Left colon (tissue), 2 donors: ENCODE data around the gene SLC12A7. TPM values are rescaled to one million over a fixed set of nuclear protein-coding genes. Genes with fewer than 3 reads are reported as not detected.
A peak's percentile ranks its signal among the peaks of the same experiment; 100 is the strongest.
"Not testable (repeated sequence)": the region's sequence is repeated elsewhere in the genome, so short reads cannot be mapped to it uniquely, and the experiment has no call there.

Experiments used
- ATAC-seq: fragments of 200-7000 bp; cut with Tn5 transposase; one replicate; pipeline ENCODE4 v1.9.1; 2020; ENCODE audit warnings: mild to moderate bottlenecking, moderate library complexity
- DNase-seq, 2 donors: peaks; one replicate each; pipeline ENCODE4 v3.0.0-alpha.2; 2020
- intact Hi-C, 2 donors: fragments of 100-400 bp; cut with DNase I in 1 of 2; cut with micrococcal nuclease in 1 of 2; formaldehyde crosslinking; loops; one replicate each; pipeline versions ENCODE4 v1.11.2 to v1.14.0; 2022; cut with DNase I, micrococcal nuclease
- total RNA-seq, 2 donors: library from RNA; stranded (reverse); fragmentation: NEBNext Ultra II Directional; extraction: Animal tissue kit (Norgen Biotek cat#: 25700); gene quantifications; one replicate each; pipeline ENCODE4 v1.2.1, GENCODE V29; 2021
- donor health status: DM: no; HTN: no; CAD: no.
- donor health status: DM: yes; HTN: yes; CAD: no.

The SLC12A7 gene
- total RNA-seq, 2 donors from 2014 or later, result 70.4 to 88.3 TPM

- ATAC-seq (no peak), DNase-seq (no peak)
- intact Hi-C loops, result no loop called here
These were observed 48.9 kb downstream of the SLC12A7 start for GRCh38 chr5:1062761-1063568.

- DNase-seq (no peak), ATAC-seq (no peak)
These were observed 49.9 kb downstream of the SLC12A7 start for GRCh38 chr5:1061916-1062315.

DNA sequence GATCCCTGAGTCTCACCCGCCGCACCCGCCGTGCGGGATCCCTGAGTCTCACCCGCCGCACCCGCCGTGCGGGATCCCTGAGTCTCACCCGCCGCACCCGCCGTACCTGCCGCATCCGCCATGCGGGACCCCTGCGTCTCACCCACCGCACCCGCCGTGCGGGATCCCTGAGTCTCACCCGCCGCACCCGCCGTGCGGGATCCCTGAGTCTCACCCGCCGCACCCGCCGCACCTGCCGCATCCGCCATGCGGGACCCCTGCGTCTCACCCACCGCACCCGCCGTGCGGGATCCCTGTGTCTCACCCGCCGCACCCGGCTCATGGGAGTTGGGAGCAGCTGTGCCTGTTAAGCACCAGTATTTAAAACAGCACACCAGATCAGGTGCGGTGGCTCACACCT, 50.6 kb downstream of the SLC12A7 start:
- ATAC-seq, intact Hi-C loops, DNase-seq: not testable (repeated sequence)

More at GRCh38 chr5:1061916-1062315, 49.9 kb downstream of the SLC12A7 start:
- intact Hi-C loops, result no loop called here

GRCh38 chr5:1060535-1060981, 51.3 kb downstream of the SLC12A7 start:
- intact Hi-C loops, result no loop called here
- ATAC-seq (no peak), DNase-seq (no peak)

DNA sequence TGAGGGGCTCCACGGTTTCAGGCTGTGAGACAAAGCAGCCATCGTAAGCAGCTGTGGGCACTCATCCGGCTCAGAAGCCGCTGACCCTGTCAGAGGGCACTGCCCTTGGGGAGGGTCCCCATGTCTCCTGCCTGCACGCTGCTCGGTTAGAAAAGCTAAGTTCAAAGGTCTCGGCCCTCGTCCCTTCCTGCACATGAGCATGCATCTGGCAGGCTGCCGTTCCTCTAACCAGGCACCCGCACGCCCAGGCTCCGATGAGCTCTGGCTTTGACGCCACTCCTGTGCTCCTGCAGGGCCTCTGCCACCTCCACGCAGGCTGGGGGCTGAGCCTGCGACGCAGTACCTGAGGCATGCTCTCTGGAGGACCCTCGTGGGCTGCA, 52.0 kb downstream of the SLC12A7 start:
- intact Hi-C loops, result no loop called here
- DNase-seq (no peak), ATAC-seq (no peak)

DNA sequence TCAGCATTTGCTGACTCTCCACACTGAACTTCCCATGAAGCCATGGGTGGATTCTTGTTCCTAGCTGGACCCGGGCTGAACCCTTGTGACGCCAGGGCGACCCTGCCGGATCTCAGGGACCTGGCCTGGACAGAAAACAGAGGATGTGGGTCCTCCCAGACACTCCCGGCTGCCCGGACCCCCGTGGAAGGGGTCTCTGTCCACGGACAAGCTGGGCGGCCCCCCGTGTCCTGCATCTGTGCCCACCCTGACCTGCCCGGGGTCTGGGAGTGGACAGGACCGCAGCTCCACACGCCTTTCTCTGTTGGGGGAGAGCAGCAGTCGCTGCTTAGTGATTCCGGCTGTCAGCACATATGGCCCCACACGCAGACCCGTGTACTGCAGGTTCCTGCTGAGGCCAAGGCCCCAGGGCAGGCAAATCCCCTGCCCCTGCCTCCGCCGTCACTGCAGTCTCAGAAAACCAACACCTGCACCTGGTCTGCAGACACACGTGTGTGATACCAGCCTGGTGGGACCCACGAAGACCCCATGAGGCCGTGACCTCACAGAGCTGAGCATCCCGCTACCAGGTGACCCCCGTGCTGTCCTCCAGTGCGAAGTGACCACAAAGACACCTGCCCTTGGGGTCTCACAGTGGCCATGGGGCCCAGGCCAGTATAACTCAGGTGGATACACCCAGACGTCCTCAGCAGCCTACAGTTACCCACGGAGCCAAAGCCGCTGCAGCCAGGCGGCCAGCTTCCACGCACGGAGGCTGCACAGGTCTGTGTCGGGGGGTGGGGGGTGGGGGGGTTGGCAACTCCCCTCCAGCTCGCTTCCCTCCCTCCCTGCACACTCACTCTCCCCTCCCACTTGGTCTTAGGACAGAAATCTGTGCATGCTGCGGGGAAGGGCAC, 52.6 kb downstream of the SLC12A7 start:
- no peak for DNase-seq
- no peak for ATAC-seq
- intact Hi-C loops, result no loop called here

GRCh38 chr5:1058083-1058945, 53.5 kb downstream of the SLC12A7 start:
- ATAC-seq (no peak), DNase-seq (no peak)
- intact Hi-C loops, result no loop called here

DNA sequence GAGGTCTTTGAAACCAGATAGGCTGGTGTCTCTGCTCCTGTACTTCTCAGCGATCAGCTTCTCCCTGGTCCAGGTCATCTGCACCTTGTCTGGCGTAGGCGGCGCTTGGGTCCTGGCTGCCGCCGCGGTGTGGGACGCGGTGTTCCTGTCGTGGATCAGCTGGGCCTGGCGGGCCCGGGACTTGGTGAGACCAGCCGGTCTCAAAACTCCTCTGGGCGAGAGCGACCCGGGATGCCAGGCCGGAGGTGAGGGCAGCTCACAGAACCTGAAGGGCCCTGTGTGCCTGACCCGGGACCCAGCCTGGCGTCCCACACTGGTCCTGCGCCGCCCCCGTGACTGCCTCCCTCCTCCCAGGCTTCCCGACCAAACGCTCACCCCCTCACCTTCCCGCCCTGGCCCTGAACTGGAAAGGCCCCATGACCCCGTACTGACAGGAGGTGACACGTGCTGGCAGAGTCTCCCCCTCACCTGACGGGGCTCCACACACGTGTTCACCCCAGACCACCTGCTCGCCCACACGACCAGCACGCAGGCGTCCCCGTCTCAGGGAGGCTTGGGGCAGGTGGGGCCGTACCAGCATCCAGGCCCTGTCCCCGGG, 54.3 kb downstream of the SLC12A7 start:
- ATAC-seq (no peak), DNase-seq (no peak)
- intact Hi-C loops, result no loop called here

GRCh38 chr5:1056611-1057484, 55.0 kb downstream of the SLC12A7 start:
- DNase-seq (no peak), ATAC-seq (no peak)
- intact Hi-C loops, result no loop called here

GRCh38 chr5:1055896-1056610, 55.8 kb downstream of the SLC12A7 start:
- intact Hi-C loops, result no loop called here
- ATAC-seq (no peak), DNase-seq (no peak)

GRCh38 chr5:1054799-1055775, 56.8 kb downstream of the SLC12A7 start:
- intact Hi-C loops, result no loop called here
- DNase-seq (no peak), ATAC-seq (no peak)

- DNase-seq, result no peak
- intact Hi-C loops, result no loop called here
- no peak for ATAC-seq
These were observed 57.7 kb downstream of the SLC12A7 start for GRCh38 chr5:1054018-1054798.

DNA sequence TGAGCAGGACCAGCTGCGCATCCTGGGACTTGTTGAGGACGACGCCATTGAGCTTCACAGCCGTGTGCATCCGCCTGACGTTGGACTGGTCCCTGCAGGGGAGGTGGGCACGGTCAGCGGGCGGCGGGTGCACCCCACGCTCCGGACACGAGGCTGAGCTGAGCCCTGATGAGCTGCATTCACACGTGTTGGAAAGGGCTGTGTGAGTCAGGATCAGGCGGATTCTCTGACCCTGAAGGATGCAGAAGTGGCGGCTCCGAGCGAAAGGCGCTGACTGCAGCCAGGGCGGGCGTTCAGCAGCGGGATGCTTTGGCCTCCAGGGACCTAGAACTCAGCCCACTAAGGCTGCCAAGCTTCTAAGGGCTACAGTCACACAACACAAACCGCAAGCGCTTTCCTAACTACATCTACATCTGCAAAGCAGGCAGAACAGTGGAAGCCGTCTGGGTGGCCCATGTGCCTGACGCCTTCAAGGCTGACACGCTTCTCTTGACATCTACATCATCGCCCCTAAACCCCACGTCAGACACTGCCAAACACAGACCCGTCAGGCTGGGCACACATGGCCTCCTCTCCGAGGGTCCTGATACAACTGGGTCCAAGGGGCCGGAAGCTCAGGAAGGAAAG, 58.4 kb downstream of the SLC12A7 start:
- intact Hi-C loops, result no loop called here
- no peak for DNase-seq
- ATAC-seq, result no peak

- intact Hi-C loops, result no loop called here
- ATAC-seq (peak; percentile 6), DNase-seq (no peak)
These were observed 59.0 kb downstream of the SLC12A7 start for GRCh38 chr5:1052641-1053390.
